Measurements from ENCODE around the gene SLC35F2.
"Not testable (repeated sequence)": the region's sequence is repeated elsewhere in the genome, so short reads cannot be mapped to it uniquely, and the experiment has no call there.

The SLC35F2 gene

GRCh38 chr11:107789767-107790166, 68.8 kb downstream of the SLC35F2 start:
- no peak for DNase-seq (ENCODE audit: low spot score)

- DNase-seq (ENCODE audit: low spot score), result no peak
These were observed 70.9 kb downstream of the SLC35F2 start for GRCh38 chr11:107787733-107788132.

- no peak for DNase-seq (ENCODE audit: low spot score)
These were observed 73.2 kb downstream of the SLC35F2 start for GRCh38 chr11:107785401-107785800.

DNA sequence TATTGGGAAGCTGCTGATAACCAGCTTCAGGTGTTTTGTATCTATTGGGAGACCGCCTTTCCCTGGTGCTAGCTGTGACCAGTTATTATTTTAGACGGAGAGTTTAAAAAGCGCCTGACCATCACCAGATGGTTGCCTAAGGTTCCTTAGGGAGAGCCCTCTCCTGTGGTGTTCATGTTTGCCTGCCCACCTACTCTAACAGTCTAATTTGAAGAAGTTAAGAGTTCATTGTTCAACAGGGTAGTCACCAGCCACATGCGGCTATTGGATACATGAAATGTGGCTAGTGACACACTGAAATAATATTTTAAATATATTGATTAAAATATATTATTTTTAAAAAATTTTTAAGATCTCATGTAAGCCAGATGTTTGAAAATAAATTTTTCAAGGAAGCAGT, 75.5 kb downstream of the SLC35F2 start:
- no peak for DNase-seq (ENCODE audit: low spot score)

DNA sequence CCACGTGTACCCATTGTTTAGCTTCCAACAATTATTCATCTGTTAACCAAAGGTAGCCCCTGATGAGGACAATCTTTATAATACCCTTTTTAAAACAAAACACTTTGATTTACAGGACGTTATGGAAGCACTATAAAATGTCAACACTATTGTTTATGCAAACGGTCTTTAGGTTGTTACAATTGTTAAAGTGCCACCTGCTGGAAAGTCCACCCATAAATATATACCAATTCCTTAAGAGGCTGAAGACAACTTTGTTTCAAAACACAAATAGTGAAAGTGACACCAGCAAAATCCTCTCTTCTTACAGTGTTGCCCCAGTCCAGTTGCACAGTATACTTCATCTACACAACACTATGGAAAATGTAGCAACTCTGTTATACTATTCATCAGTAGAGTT, 77.8 kb downstream of the SLC35F2 start:
- DNase-seq (ENCODE audit: low spot score), result no peak

GRCh38 chr11:107780136-107780535, 78.5 kb downstream of the SLC35F2 start:
- no peak for DNase-seq (ENCODE audit: low spot score)

DNA sequence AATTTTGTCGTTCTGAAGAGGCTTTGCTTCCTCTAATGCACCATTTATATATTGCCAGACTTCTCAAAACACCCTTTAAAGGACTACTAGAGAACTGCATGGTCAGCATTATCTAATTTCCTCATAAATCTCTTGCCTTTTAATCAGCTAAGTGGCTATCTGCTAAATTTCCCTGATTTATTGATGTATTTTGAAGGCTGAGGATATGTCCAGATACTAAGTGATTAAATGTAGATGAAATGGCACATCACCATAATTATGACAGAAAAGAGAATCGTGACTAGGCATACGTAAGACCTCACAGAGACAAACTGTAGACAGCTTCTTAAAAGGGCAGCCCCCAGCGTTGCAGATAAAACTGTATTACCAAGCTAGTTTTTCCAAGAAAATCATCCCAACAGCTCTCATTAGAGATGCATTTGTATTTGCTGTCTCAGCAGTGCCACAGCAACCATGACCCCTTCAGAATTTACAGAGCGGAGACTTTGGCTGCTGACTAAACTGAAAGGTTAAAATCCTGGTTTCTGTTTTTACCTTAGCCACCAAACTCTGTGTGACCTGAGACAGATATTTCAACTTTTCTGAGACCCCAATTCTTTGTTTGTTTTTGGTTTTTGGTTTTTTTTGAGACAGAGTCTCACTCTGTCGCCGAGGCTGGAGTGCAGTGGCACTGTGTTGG, 79.6 kb downstream of the SLC35F2 start:
- DNase-seq (ENCODE audit: low spot score), result no peak

DNA sequence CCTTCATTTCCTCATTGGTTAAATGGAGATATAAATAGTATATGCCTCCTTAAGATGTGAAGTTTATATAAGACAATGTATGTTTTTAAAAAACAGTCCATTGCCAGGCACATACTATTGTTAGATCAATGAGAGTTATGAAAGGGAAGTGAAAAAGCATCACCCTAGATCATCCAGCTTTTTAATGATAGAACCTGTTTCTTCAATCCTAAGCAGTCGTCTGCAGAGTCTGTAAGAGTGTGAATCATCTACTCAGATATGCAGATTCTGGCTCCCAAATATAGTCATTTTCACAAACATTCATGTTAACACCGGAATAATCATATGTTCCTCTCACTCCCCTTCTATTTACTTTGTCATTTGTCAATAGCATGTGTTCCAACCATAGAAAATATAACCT, 81.5 kb downstream of the SLC35F2 start:
- no peak for DNase-seq (ENCODE audit: low spot score)

DNA sequence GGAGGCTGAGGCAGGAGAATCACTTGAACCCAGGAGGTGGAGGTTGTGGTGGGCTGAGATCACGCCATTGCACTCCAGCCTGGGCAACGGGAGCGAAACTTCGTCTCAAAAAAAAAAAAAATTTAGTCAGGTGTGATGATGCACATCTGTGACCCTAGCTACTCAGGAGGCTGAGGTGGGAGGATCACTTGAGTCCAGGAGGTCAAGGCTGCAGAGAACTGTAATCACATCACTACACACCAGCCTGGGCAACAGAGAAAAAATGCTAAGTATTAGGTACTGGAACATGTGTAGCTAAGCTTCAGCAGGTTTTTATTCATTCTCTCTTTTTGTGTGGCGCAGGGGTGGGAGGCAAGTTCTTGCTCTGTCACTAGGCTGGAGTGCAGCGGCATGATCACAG, 82.5 kb downstream of the SLC35F2 start:
- no peak for DNase-seq (ENCODE audit: low spot score)

- DNase-seq (ENCODE audit: low spot score), result peak; percentile 61
These were observed 88.0 kb downstream of the SLC35F2 start for GRCh38 chr11:107770551-107770951.

DNA sequence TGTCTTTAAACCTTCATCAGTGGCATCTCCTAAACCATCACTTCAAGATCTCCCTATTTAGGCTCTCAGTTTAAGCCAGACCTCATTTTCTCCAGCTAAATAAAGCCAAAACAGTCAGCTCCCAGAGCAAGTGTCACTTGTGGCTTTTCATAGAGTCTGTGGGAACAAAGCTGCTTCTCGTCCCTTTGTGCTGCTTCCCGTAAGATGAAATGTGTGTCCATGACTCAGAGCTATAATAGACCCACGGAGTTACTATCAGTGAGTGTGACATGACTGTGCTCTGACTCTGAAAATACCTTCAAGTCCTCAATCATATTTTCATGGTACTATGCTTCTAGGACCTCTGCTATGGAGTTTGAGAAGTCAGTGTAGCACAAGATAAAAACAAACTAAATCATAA, 89.4 kb downstream of the SLC35F2 start:
- peak; percentile 29 for DNase-seq (ENCODE audit: low spot score)

- DNase-seq (ENCODE audit: low spot score), result not testable (repeated sequence)
These were observed 99.8 kb downstream of the SLC35F2 start for GRCh38 chr11:107758719-107759355.

DNA sequence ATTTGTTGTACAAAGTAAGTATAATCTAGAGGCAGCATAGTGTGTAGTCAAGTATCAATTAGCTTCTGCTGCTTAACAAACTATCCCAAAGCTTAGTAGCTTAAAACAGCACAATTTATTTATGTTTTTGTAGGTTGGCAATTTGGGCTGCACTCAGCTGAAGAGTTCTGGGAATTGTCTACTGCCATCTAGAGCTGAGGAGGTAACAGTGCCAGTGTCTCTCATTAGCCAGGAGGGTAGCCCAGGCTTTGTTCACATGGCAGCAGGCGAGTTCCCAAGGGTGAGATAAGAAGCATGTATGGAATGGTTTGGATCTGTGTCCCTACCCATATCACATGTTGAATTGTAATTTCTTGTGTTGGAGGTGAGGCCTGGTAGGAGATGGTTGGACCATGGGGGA, 100.9 kb downstream of the SLC35F2 start:
- no peak for DNase-seq (ENCODE audit: low spot score)

GRCh38 chr11:107756553-107756952, 102.0 kb downstream of the SLC35F2 start:
- no peak for DNase-seq (ENCODE audit: low spot score)

DNA sequence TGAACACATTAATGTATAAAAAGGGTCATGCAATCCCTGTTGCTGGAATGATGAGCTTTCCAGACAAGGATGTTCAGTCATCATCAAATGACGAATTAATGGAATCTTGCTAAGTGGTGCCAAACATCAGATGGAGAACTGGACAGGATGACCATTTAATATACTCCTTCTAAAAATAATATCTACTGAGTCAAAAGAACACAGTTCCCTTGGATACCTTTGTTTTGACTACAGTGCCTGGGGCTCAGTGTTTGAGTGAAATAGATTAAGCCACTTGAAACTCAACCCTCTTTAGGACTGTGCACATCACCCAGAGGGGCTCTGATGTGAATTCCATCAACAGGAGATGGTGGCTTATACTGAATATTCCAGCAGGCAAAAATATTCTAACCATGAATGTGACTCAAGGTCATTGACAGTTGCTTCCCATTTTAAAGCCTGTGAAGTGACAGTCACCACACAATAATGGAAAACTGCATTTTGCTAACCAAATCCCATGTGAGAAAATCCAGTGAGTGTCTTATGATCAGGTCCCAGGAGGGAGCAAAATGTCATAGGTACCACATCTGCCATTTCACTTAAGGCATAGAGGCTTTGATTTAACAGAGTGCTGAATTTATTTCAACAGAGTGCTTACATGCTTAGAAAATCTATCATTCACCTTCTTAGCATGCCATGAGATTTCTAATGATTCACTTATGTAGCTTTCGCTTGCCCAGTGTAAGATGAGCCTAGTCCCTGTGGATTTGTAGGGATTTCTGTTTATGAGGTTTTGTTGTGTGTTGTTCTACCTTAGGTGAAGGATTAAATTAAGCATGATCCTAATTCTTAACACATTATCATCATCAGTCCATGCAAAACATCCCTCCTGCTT, 105.4 kb downstream of the SLC35F2 start:
- no peak for DNase-seq (ENCODE audit: low spot score)

DNA sequence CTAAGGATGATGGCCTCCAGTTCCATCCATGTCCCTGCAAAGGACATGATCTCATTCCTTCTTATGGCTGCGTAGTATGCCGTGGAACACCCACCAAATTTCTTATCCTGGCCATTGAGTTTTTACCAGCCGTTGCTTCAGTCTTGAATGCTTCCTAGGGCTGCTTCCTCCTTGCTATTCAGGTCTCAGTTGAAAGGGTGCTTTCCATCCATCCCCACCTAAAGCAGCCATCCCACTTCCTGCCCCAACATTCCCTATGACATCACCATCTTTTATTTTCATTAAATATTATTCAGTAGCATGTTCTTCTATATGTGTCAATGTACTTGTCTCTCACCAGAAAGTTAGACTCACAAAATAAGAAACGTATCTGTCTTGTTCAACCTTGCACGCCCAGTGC, 106.1 kb downstream of the SLC35F2 start:
- no peak for DNase-seq (ENCODE audit: low spot score)

- no peak for DNase-seq (ENCODE audit: low spot score)
These were observed 107.5 kb downstream of the SLC35F2 start for GRCh38 chr11:107751082-107751481.

GRCh38 chr11:107750313-107750712, 108.3 kb downstream of the SLC35F2 start:
- DNase-seq (ENCODE audit: low spot score), result no peak

GRCh38 chr11:107747622-107748021, 111.0 kb downstream of the SLC35F2 start:
- no peak for DNase-seq (ENCODE audit: low spot score)

DNA sequence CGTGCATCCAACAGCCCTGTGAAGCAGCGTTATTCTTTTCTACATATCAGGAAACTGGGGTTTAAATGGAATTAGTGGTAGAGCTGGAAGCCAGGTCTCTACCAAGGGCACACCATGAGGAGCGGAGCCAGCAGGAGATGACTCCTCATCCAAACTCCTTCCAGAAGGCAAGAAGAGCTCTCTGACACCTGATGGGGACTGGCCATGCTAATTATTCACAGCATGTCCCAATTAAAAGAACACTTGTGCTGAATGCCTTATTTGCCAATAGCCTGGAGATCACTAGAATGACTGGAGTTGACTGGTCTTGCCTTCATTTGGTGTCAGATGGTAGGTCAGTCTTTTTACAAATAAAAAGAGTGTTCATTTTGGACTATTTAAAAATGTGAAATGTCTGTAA, 113.9 kb downstream of the SLC35F2 start:
- no peak for DNase-seq (ENCODE audit: low spot score)

DNA sequence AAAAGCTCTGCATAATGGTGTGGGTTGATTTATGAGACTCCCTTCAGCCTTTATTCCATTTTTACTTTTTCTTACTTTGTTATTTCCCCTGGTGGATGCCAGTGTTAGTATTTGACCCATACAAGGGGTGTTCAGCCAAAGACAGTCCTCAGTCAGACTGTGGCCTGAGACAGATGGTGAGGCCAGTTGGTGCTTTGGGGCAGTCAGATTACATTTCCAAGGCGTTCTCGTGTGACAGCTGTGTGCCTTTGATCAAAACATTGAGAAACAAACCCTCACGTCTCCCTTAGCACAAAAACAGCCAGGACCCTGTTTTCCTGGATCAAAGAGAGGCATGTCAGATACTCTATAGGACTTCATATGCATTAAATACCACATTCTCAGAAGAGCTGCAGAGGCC, 115.4 kb downstream of the SLC35F2 start:
- no peak for DNase-seq (ENCODE audit: low spot score)

DNA sequence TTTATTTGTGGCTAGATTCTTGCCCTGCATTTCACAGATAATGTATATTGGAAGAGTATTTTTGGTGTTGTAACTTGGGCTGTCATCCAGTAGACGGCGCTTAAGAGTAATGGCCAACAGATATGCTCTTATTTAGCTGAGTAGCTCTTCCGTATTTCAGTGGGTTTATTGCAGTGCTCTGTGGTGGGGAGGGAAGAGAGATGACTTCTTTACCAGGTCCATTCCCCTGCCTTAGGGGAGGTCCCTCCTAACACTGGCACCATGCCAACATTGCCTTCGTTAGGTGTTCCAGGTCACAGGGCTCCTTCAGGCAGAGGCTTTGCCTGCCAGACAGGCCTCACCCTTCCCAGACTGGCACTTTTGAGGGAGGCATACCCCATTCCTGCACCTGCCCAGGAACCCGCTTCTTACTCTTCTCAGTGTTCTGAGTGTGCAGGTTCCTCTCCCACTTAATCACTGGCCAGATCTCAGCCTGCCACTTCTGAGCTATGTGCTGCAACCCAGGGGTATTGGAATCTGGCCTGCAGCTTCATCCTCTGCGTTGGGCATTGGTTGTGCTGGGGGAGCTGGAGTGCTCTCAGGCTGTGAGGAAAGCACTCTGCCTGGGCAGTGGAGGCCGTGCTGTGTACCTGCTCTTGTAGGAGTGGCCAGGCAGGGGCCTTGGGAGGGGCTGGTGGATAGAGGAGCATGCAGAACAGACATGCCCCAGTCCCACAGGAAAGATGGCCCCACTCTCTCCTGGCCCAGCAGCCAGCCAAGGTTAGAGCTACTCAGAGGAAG, 117.4 kb downstream of the SLC35F2 start:
- no peak for DNase-seq (ENCODE audit: low spot score)

All from hepatic stellate cell (primary cell).